ENCODE measurements around the gene MPP2.
"Not testable (repeated sequence)": the region's sequence is repeated elsewhere in the genome, so short reads cannot be mapped to it uniquely, and the experiment has no call there.

Gene MPP2

DNA sequence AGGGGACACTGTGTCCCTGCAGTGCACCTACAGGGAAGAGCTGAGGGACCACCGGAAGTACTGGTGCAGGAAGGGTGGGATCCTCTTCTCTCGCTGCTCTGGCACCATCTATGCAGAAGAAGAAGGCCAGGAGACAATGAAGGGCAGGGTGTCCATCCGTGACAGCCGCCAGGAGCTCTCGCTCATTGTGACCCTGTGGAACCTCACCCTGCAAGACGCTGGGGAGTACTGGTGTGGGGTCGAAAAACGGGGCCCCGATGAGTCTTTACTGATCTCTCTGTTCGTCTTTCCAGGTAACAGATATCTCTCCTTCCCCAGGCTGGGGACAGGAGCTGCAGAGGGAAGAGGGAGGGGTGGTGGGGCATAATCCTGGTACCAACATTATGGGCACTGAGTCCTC lies 58.7 kb downstream of the MPP2 start:
- TF ChIP-seq, protein P1, sequence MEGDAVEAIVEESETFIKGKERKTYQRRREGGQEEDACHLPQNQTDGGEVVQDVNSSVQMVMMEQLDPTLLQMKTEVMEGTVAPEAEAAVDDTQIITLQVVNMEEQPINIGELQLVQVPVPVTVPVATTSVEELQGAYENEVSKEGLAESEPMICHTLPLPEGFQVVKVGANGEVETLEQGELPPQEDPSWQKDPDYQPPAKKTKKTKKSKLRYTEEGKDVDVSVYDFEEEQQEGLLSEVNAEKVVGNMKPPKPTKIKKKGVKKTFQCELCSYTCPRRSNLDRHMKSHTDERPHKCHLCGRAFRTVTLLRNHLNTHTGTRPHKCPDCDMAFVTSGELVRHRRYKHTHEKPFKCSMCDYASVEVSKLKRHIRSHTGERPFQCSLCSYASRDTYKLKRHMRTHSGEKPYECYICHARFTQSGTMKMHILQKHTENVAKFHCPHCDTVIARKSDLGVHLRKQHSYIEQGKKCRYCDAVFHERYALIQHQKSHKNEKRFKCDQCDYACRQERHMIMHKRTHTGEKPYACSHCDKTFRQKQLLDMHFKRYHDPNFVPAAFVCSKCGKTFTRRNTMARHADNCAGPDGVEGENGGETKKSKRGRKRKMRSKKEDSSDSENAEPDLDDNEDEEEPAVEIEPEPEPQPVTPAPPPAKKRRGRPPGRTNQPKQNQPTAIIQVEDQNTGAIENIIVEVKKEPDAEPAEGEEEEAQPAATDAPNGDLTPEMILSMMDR (IDR thresholded peaks at IDR 0.05; ENCODE audit: extremely low read depth, insufficient read depth, missing control alignments): no peak
- in situ Hi-C loops (cut with MboI; ENCODE audit: low pct_unique_long_range_greater_than_20kb, low sequenced_read_pairs, unreplicated experiment): no loop called here

DNA sequence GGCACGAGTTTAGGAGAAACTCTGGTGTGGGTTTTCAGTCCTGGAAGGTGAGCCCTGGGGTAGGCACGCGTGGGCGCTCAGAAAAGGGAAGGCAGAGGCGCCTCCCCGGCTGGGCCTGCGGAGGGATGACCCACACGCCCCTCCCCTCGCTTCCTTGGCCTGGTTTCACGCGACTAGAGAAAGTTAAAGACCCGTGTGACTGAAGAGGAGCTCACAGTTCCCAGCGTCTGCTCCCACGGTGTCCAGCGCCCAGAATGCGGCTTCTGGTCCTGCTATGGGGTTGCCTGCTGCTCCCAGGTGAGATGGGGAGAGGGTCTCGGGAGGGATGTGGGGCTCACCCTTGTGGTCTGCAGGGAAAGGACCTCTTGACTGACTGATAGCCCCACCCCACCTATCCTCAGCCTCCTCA lies 60.4 kb downstream of the MPP2 start, which contains the start of gene CD300LG:
TSS of gene CD300LG (plus strand) at position 214 of the 409 bp plus-strand sequence. CDS start at position 255, 41 bp downstream.
- TF ChIP-seq, protein P1 (IDR thresholded peaks at IDR 0.05; ENCODE audit: extremely low read depth, insufficient read depth, missing control alignments): no peak
- no peak for DNase-seq (ENCODE audit: low spot score)
- in situ Hi-C loops (cut with MboI; ENCODE audit: low pct_unique_long_range_greater_than_20kb, low sequenced_read_pairs, unreplicated experiment): no loop called here

More for the DNA sequence above, 58.7 kb downstream of the MPP2 start:
- DNase-seq (ENCODE audit: low spot score): no peak

DNA sequence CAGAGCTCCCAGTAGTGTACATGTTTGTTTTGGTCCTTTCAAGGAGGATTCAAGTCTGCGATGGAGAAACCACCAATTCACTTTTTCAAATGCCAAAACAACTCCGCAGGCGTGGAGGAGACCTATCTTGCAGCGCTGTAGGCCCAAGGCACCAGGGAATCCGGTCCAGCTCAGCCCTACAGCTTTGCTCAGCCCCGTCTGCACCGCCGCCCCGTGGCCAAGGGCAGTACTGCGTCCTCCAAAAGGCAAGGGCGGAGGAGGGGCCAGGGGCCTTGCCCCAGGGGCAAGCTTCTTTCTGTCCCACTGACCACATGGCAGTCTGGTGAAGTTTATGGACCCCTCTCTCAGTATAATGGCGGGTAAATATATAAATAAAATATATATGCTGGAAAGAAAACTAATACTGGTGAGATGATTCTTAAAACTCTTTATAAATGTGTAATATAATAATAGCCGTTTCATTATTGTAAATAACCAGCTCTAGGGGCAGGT lies 61.1 kb downstream of the MPP2 start:
- in situ Hi-C loops (cut with MboI; ENCODE audit: low pct_unique_long_range_greater_than_20kb, low sequenced_read_pairs, unreplicated experiment): no loop called here
- TF ChIP-seq, protein P1 (IDR thresholded peaks at IDR 0.05; ENCODE audit: extremely low read depth, insufficient read depth, missing control alignments): peak; percentile 97
- peak; percentile 91 for DNase-seq (ENCODE audit: low spot score)

DNA sequence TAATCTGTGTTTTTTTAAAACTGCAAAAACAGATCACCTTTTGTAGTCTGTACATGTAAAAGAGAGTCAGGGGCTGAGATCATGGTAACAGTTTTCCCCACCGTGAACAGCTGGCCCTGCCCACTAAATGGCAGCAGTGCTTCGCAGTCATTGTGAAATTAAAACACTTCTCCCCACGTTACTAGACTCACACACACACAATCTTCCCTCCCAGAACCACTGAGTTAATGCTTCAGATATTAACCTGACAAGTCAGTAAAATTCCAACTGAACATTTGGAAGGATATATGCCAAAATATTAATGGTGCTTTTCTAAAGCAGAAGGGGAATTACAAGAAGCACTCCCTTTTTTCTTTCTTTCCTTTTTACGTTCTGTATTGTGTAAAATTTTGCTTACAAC lies 61.6 kb downstream of the MPP2 start:
- TF ChIP-seq, protein P1 (IDR thresholded peaks at IDR 0.05; ENCODE audit: extremely low read depth, insufficient read depth, missing control alignments): no peak
- in situ Hi-C loops (cut with MboI; ENCODE audit: low pct_unique_long_range_greater_than_20kb, low sequenced_read_pairs, unreplicated experiment): no loop called here
- DNase-seq (ENCODE audit: low spot score): no peak

DNA sequence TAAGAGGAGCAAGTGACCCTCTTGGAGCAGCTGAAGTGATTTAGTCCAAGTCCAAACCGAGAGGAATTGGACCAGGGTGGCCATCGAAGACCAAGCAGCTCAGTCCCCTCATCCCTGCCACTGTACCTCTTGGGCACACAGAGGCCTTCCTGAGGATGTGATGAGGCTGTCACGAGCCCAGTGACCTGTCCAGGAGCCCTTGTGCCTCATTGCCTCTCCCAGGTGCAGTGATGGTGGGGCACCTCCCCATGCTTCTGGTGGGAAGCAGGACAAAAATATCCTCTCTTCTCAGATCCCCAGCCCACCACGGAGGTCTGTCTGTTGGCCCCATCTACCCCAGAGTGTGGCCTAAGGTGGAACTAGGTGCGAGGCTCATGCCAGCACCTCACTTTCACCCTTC lies 63.1 kb downstream of the MPP2 start:
- TF ChIP-seq, protein P1 (IDR thresholded peaks at IDR 0.05; ENCODE audit: extremely low read depth, insufficient read depth, missing control alignments): no peak
- in situ Hi-C loops (cut with MboI; ENCODE audit: low pct_unique_long_range_greater_than_20kb, low sequenced_read_pairs, unreplicated experiment): no loop called here
- DNase-seq (ENCODE audit: low spot score): no peak

DNA sequence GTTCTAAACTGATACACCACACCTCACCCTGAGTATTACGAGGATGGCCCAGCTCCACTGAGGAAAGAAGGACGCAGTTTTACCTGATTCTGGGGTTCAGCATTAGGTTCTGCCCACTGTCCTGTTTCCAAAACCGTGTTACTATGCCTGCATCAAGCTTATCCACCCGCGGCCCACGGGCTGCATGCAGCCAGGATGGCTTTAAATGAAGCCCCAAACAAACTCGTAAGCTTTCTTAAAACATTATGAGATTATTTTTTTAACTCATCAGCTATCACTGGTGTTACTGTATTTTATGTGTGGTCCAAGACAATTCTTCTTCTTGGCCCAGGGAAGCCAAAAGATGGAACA lies 64.4 kb downstream of the MPP2 start:
- no peak for DNase-seq (ENCODE audit: low spot score)
- TF ChIP-seq, protein P1 (IDR thresholded peaks at IDR 0.05; ENCODE audit: extremely low read depth, insufficient read depth, missing control alignments): no peak
- in situ Hi-C loops (cut with MboI; ENCODE audit: low pct_unique_long_range_greater_than_20kb, low sequenced_read_pairs, unreplicated experiment): no loop called here

DNA sequence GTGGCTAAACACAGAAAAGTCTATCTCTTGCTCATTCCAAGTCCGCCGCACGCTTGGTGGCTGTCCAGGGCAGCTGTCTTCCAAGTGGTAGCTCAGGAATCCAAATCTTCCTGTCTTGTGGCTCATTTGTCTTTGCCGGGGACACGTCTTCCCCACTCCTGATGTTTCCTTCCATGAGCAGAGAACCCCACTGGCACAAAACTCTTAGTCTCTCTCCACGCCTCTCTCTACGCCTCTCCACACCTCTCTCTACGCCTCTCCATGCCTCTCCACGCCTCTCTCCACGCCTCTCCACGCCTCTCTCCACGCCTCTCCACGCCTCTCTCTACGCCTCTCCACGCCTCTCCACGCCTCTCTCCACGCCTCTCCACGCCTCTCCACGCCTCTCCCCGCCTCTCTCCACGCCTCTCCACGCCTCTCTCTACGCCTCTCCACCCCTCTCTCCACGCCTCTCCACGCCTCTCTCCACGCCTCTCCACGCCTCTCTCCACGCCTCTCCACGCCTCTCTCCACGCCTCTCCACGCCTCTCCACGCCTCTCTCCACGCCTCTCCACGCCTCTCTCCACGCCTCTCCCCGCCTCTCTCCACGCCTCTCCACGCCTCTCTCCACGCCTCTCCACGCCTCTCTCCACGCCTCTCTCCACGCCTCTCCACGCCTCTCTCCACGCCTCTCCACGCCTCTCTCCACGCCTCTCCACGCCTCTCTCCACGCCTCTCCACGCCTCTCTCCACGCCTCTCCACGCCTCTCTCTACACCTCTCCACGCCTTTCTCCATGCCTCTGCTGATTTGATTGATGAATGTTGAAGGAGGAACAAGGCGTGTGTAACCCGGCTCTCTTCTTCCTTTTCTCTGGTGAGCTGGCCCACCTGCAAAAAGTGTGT lies 65.0 kb downstream of the MPP2 start:
- DNase-seq (ENCODE audit: low spot score); in situ Hi-C loops (cut with MboI; ENCODE audit: low pct_unique_long_range_greater_than_20kb, low sequenced_read_pairs, unreplicated experiment): not testable (repeated sequence)
